BJ (cell line): ENCODE results near the gene KIF1A. TPM values are rescaled to one million over a fixed set of nuclear protein-coding genes. Genes with fewer than 3 reads are reported as not detected.
"Not testable (repeated sequence)": the region's sequence is repeated elsewhere in the genome, so short reads cannot be mapped to it uniquely, and the experiment has no call there.

Experiments
- CTCF ChIA-PET: fragments of 350-600 bp; formaldehyde crosslinking; extraction: SDS; loops from one replicate; lab custom pipeline; 2021; ENCODE audit warnings: antibody characterized with exemption, inconsistent platforms; lab: Yijun Ruan, JAX
- POLR2A ChIA-PET: fragments of 300-600 bp; sonication (Branson Sonifier 250); formaldehyde crosslinking; extraction: SDS; loops from one replicate; lab custom pipeline; 2021; ENCODE audit warnings: antibody characterized with exemption; lab: Charles Lee
- DNase-seq: peaks from one replicate; pipeline ENCODE4 v3.0.0-alpha.2; 2011; ENCODE audit warnings: low read depth
- H3K27me3 ChIP-seq: 2 replicates; pipeline ENCODE4 v1.6.0; 2011; ENCODE audit warnings: low read length; ENCODE audit not compliant: control insufficient read depth, insufficient read depth
- H3K36me3 ChIP-seq: 2 replicates; pipeline ENCODE4 v1.5.1; 2011; ENCODE audit warnings: low read length; ENCODE audit not compliant: control insufficient read depth, insufficient read depth
- H3K4me3 ChIP-seq: 2 replicates; pipeline ENCODE4 v1.5.1; 2011; ENCODE audit warnings: low read depth, mild to moderate bottlenecking, control low read depth, low read length
- polyA plus RNA-seq: library from polyadenylated mRNA; depleted of rRNA; stranded (reverse); fragments of >200 nt; gene quantifications from 2 replicates; pipeline ENCODE4 v1.2.3, GENCODE V29; 2011
- TF ChIP-seq, protein P1 (sequence below): IDR thresholded peaks from 2 replicates; pipeline ENCODE4 v1.5.1; 2011; ENCODE audit warnings: low read depth, mild to moderate bottlenecking, control low read depth, inconsistent platforms, low read length, moderate library complexity; ENCODE audit not compliant: insufficient read depth

Gene KIF1A
- polyA plus RNA-seq, 1 experiment: 0.01 TPM

DNA sequence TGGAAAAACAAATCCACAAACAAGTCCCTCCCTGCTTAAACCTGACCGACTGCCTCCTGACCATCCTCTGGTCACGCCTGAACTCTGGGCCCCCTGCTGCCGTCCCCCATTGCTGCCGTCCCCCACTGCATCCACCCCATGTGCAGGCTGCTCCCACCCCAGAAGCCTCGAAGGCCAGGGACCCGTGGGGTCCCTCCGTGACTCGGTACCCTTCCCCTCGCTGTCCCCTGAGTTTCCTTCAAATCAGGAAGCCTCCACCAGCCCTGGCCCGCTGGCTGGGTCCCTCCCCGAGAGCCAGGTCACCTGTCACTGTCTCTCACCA is 30.7 kb upstream of the KIF1A start:
- CTCF ChIA-PET: interaction anchor here (0.7 to 1.7 kb wide), 31 partner anchors 10 to 852 kb away, joined by 3 to 20 read pairs (median 4); partner anchors contain the start of genes AGXT, HDLBP and SEPTIN2
- Histone ChIP-seq H3K36me3 (no peaks in the 10 kb centered on the region), H3K27me3 (no peaks in the 10 kb centered on the region), H3K4me3 (no peak overlapping the region)
- POLR2A ChIA-PET: no interaction called here
- DNase-seq: no peak
- TF ChIP-seq, protein P1, sequence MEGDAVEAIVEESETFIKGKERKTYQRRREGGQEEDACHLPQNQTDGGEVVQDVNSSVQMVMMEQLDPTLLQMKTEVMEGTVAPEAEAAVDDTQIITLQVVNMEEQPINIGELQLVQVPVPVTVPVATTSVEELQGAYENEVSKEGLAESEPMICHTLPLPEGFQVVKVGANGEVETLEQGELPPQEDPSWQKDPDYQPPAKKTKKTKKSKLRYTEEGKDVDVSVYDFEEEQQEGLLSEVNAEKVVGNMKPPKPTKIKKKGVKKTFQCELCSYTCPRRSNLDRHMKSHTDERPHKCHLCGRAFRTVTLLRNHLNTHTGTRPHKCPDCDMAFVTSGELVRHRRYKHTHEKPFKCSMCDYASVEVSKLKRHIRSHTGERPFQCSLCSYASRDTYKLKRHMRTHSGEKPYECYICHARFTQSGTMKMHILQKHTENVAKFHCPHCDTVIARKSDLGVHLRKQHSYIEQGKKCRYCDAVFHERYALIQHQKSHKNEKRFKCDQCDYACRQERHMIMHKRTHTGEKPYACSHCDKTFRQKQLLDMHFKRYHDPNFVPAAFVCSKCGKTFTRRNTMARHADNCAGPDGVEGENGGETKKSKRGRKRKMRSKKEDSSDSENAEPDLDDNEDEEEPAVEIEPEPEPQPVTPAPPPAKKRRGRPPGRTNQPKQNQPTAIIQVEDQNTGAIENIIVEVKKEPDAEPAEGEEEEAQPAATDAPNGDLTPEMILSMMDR: no peak

DNA sequence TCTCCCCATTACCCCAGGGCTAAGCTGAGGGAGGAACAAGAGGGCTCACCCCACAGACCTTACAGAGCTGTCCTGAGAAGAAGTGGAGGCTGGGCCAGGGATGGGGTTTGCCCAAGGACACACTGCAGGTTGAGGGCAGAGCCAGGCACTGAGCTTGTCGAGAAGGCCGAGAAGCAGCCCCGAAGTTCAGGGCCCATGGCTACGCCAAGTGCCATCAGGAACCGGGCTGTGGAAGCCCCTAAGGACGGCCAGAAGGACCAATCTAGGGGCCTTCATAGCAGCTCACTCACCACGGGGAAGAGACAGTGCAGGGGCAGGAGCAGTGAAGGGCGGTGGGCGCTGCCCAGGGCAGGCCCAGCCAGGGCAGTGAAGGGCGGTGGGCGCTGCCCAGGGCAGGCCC is 30.0 kb upstream of the KIF1A start:
- CTCF ChIA-PET: interaction anchor here (0.7 to 1.6 kb wide), 6 partner anchors 9 to 1028 kb away, joined by 3 to 8 read pairs (median 4); no protein-coding TSS in a partner anchor
- POLR2A ChIA-PET: no interaction called here

DNA sequence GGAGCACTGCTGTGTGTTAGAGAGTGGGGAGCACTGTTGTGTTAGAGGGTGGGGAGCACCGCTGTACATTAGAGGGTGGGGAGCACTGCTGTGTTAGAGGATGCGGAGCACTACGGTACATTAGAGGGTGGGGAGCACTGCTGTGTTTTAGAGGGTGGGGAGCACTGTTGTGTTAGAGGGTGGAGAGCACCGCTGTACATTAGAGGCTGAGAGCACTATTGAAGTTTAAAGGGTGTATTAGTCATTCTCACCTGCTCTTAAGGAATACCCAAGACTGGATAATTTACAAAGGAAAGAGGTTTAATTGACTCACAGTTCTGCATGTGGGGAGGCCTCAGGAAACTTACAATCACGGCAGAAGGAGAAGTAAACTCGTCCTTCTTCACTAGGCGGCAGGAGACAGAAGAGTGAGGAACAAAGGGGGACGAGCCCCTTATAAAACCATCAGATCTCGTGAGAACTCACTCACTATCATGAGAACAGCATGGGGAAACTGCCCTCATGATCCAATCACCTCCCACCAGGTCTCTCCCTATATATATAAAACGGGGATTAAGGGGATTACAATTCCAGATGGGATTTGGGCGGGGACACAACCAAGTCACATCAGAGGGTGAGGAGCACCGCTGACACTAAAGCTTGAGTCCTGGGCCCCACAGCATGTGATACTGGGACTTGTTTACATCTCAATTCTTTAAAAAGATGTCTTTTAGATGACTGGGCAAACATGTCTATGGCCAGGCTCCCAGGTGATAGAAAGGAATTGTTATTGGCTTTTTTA is 29.1 kb upstream of the KIF1A start:
- Histone ChIP-seq H3K27me3 (no peaks in the 10 kb centered on the region; the same call in 1 of the 2 replicates), H3K36me3 (no peaks in the 10 kb centered on the region), H3K4me3 (no peak overlapping the region)
- no peak for DNase-seq
- POLR2A ChIA-PET: no interaction called here
- CTCF ChIA-PET: interaction anchor here (0.9 to 1.6 kb wide), 5 partner anchors 8 to 1029 kb away, joined by 3 to 8 read pairs (median 4); no protein-coding TSS in a partner anchor
- TF ChIP-seq, protein P1: no peak

More for the DNA sequence above, 30.0 kb upstream of the KIF1A start:
- TF ChIP-seq, protein P1: no peak
- H3K27me3 ChIP-seq: no peaks in the 10 kb centered on the region
- DNase-seq: no peak
- H3K4me3 ChIP-seq: no peak overlapping the region
- no peaks in the 10 kb centered on the region for H3K36me3 ChIP-seq

DNA sequence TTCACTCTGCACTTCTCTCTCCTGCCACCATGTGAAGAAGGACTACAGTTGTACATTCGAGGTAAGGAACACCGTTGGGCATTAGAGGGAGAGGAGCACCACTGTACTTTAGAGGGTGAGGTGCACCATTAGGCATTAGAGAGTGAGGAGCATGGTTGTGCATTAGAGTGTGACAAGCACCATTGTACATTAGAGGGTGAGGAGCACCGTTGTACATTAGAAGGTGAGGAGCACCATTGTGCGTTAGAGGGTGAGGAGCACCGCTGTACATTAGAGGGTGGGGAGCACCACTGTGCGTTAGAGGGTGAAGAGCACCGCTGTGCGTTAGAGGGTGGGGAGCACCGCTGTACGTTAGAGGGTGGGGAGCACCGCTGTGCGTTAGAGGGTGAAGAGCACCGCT is 27.8 kb upstream of the KIF1A start:
- POLR2A ChIA-PET: no interaction called here

DNA sequence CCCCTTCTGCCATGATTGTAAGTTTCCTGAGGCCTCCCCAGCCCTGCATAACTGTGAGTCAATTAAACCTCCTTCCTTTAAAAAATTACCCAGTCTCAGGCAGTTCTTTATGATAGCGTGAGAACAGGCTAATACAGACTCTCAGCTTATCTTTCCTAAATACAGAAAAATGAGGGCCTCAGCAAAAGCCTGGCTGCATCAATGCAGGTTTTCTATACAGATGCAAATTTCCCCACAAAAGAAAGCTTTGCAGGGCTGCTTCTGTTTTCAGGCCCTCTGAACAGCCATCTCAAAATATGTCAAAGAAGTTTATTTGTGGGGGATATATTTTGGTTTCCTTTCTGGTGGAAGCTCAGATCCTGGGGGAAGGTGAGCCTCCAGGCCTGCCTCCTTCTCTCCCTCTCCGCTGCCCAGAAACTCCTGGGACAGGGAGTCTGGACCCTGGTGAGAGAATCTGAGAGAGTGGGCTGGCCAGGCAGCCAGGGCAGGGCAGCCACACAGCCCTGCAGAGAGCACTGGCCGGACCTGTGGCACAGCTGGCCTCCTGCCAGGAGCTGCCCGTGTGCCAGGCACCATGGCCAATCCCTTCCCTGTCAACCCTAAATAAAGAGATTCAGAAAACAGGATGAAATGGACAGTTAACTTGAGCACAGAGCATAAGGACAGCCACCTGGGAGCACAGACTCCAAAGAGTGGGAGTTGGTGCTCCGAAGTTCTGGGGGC is 27.0 kb upstream of the KIF1A start:
- no peak for DNase-seq
- Histone ChIP-seq H3K36me3 (no peaks in the 10 kb centered on the region), H3K4me3 (no peak overlapping the region), H3K27me3 (no peaks in the 10 kb centered on the region; the same call in 1 of the 2 replicates)
- CTCF ChIA-PET: interaction anchor here (2.3 kb wide), 1 partner anchor 333 kb away, joined by 7 read pairs; no protein-coding TSS in a partner anchor
- POLR2A ChIA-PET: no interaction called here
- TF ChIP-seq, protein P1: no peak

More for the DNA sequence above, 27.8 kb upstream of the KIF1A start:
- DNase-seq: no peak
- CTCF ChIA-PET: no interaction called here
- H3K4me3 ChIP-seq: no peak overlapping the region
- H3K27me3 ChIP-seq: no peaks in the 10 kb centered on the region; the same call in 1 of the 2 replicates
- TF ChIP-seq, protein P1: no peak
- H3K36me3 ChIP-seq: no peaks in the 10 kb centered on the region

DNA sequence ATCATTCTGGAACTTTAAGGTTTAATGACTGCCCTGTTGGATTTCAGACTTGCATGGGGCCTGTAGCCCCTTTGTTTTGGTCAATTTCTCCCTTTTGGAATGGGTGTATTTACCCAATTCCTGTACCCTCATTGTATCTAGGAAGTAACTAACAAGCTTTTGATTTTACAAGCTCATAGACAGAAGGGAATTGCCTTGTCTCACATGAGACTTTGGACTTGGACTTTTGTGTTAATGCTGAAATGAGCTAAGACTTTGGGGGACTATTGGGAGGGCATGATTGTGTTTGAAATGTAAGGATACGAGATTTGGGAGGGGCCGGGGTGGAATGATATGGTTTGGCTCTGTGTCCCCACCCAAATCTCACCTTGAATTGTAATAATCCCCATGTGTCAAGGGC is 26.3 kb upstream of the KIF1A start:
- H3K36me3 ChIP-seq, DNase-seq, H3K4me3 ChIP-seq, POLR2A ChIA-PET, H3K27me3 ChIP-seq: not testable (repeated sequence)
- CTCF ChIA-PET: interaction anchor here (1.0 to 2.3 kb wide), 3 partner anchors 9 to 332 kb away, joined by 3 to 7 read pairs (median 3); no protein-coding TSS in a partner anchor
